HFF-Myc (cell line): ENCODE results near the gene HLTF.

Experiments used
- DNase-seq: peaks from one replicate; pipeline ENCODE4 v3.0.0-alpha.2; 2011; ENCODE audit warnings: low read depth; ENCODE audit errors: extremely low read depth
- H3K4me3 ChIP-seq: replicated peaks from 2 replicates; pipeline ENCODE4 v1.5.1; 2011; ENCODE audit warnings: low read depth, mild to moderate bottlenecking, control low read depth, low read length
- TF ChIP-seq, protein P1 (sequence below): IDR thresholded peaks from 2 replicates; pipeline ENCODE4 v1.5.1; 2012; ENCODE audit warnings: mild to moderate bottlenecking, low read depth, low read length, control low read depth; ENCODE audit errors: missing control alignments

HLTF gene

DNA sequence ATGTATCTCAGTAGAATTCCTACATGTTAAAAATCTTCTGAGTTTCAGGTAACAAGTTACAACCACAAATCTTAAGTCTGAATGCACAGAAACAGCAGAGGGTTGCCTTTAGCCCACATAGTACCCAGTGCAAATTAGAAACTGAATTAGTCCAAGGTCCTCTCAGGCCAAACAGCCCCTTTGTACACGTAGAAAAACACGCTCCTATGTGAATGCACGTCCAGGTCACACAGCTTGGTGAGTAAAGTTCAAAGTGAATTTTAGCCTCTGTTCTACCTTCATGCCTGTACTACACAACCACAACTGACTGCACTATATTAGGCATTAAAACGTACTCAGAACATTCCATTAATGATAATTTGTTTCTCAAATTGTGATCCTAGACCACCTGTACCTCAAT lies 48.6 kb downstream of the HLTF start:
- no peak overlapping the region for H3K4me3 ChIP-seq
- DNase-seq, result no peak
- TF ChIP-seq, protein P1, sequence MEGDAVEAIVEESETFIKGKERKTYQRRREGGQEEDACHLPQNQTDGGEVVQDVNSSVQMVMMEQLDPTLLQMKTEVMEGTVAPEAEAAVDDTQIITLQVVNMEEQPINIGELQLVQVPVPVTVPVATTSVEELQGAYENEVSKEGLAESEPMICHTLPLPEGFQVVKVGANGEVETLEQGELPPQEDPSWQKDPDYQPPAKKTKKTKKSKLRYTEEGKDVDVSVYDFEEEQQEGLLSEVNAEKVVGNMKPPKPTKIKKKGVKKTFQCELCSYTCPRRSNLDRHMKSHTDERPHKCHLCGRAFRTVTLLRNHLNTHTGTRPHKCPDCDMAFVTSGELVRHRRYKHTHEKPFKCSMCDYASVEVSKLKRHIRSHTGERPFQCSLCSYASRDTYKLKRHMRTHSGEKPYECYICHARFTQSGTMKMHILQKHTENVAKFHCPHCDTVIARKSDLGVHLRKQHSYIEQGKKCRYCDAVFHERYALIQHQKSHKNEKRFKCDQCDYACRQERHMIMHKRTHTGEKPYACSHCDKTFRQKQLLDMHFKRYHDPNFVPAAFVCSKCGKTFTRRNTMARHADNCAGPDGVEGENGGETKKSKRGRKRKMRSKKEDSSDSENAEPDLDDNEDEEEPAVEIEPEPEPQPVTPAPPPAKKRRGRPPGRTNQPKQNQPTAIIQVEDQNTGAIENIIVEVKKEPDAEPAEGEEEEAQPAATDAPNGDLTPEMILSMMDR, result no peak

DNA sequence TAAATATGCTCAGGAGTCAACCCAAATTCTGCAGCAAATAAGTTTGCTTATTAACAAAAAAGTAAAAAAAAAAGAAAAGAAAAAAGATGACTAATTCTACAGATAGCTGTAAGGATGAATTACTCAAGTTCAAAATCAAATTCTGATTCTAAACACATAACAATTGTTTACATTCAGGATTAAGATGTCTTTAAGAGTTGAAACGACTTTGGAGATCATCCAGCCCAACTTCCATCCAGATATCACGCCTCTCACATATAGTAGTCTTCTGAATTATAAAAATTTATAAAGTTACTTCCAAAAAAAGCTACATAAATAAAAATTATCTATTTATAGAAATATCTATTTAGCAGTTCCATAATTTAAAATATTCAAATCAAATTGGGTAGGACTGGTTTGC lies 55.2 kb downstream of the HLTF start:
- DNase-seq, result no peak
- TF ChIP-seq, protein P1, result no peak
- no peak overlapping the region for H3K4me3 ChIP-seq

DNA sequence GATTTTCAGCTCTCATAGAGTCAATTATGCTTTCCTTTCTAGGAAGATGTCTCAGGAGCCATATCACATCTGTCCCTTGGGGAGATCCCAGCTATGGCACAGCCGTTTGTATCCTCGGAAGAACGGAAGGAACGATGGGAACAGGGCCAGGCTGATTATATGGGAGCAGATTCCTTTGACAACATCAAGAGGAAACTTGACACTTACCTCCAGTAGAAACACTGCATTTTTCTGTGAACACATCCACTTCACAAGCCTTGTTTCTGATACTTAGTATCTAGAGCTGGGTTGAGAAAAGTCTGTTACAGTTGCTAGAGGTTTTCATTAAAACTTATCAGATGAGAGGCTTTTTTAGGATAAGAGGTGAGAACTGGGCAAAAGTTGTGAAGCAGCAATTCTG lies 59.6 kb downstream of the HLTF start:
- no peak for DNase-seq
- TF ChIP-seq, protein P1, result no peak
- no peak overlapping the region for H3K4me3 ChIP-seq

DNA sequence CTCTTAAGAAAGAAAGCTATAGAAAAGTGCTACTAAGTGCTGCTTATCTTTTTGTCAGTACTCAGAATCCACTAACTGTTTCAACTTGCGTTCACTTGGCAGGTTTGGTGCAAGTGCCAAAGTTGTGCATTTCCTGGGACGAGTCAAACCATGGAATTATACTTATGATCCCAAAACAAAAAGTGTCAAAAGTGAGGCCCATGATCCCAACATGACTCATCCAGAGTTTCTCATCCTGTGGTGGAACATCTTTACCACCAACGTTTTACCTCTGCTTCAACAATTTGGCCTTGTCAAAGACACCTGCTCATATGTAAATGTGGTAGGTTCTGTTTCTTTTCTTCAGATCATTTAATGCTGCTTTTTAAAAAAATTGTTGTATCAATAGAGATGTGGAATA lies 62.4 kb downstream of the HLTF start:
- TF ChIP-seq, protein P1, result no peak
- H3K4me3 ChIP-seq, result no peak overlapping the region
- no peak for DNase-seq

DNA sequence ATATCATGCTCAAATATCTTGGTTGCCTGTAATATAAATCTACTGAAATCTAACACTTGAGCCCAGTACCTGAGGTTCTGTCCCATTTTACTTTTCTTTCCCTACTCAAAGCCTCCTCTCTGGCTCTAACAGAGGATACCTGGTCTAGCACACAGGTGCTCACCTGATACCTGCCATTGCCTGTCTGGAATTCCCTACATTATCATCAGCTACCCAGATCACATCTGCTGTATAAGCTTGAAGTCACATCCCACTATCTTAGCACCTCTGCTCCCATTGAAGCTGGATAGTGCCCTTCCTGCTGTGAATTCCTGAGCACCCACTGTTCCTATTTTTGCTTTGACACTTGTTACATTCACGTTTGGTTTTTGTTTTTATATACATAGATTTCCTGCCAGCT lies 64.5 kb downstream of the HLTF start:
- no peak overlapping the region for H3K4me3 ChIP-seq
- TF ChIP-seq, protein P1, result no peak
- no peak for DNase-seq

DNA sequence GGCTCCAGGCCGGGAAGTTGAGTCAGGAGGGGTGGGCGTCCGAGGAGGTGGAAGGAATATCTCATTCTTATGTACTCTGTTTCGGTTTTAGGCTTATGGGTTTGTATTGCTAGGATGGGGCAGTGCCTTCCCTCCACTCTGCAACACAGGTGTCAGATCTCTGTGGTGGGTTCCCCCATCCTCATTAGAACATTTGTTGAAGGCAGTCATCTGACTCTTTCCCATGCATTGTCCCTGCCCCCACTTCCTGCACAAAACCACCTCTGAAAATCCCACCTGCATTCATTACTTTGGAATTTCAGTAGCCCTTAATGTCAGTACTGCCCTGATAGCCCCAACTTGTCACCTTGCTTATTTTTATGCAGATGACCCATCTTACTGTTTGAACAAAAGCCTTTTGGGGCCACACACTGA lies 65.5 kb downstream of the HLTF start:
- TF ChIP-seq, protein P1, result no peak
- H3K4me3 ChIP-seq, result no peak overlapping the region
- no peak for DNase-seq

DNA sequence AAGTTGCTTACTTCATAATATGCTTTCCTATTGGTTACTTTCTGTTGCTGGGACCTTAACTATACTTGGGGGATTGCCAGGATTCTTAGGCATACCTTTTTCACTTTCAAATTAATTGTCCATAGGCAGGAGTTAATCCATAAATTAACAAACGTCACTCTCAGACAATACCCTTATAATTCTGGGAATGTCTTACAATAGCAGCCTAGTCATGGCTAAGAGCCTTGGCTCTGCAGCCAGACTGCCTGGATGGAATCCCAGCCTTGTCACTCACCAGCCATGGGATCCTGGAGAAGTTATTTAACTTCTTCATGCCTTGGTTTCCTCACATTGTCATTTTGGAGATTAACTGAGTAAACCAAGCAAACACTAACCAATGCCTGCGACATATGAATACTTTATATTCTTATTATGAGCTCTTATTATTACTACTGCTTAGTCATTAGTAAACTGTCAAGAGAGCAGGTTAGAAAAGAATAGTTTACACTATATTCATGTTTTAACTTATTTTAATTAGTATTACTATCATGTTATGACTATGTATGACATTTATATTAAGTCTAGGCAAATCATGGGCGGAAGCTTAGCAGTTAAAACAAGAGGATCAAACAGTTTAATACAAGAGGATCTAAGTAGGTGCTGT lies 66.0 kb downstream of the HLTF start:
- DNase-seq, result no peak
- TF ChIP-seq, protein P1, result no peak

More for the DNA sequence above, 66.0 kb downstream of the HLTF start:
- H3K4me3 ChIP-seq, result no peak overlapping the region
